GM12892 (cell line): Measurements from ENCODE around the gene MSANTD4.

Experiments used
- POLR2A ChIP-seq: IDR thresholded peaks from 2 replicates; pipeline ENCODE4 v1.6.1; 2011; ENCODE audit warnings: low read depth, low read length, control low read depth
- POLR2AphosphoS5 ChIP-seq: IDR thresholded peaks from 2 replicates; pipeline ENCODE4 v1.6.1; 2011; ENCODE audit warnings: low read depth, low read length, control low read depth
- TAF1 ChIP-seq: IDR thresholded peaks from 2 replicates; pipeline ENCODE4 v1.6.1; 2011; ENCODE audit warnings: low read depth, mild to moderate bottlenecking, control low read depth, low read length, borderline replicate concordance

DNA sequence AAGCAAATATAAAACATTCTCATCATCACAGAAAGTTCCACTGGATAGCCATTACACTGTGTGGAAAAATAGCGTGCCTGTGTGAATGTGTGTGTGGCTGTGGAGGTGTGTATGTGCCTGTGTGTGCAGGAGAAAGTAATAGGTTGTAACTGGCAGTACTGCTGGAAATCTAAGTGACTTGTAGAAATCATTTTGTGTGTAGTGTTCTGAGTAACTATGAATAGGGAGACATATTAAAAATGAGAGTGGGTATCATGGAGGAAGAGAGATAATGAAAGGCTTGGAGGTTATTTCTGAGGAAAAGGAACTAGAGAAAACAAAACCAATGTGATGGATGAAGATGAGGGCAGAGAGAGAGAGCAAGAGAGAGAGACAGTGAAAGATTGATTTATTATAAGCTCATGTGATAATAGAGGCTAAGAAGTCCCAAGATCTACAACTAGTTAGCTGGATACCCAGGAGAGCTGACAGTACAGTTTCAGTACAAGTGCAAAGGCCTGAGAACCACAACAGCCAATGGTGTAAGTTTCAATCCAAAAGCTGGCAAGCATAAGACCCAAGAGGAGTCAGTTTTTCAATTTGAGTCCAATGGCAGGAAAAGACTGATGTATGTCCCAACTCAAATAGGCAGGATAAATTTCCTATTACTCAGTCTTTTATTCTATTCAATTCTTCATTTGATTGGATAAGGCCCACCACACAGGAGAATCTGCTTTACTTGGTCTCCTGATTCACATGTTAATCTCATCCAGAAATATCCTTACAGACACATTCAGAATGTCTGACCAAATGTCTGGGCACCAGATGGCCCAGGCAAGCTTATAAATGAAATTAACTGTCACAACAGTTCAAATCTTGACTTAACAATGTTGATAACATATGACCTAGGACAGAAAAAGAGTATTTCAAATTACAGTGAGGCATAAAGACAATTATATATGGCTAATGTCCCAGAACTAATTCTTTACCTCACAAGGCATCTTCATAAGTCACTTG lies 40.2 kb upstream of the MSANTD4 start:
- TF ChIP-seq POLR2A (no peak), POLR2AphosphoS5 (no peak), TAF1 (no peak)
